Non-pigmented ciliary epithelial cell (primary cell): ENCODE data around the gene FAM210A.
"Not testable (repeated sequence)": the region's sequence is repeated elsewhere in the genome, so short reads cannot be mapped to it uniquely, and the experiment has no call there.

ENCODE experiments used
- DNase-seq: peaks from one replicate; pipeline ENCODE4 v3.0.0-alpha.2; 2010; ENCODE audit warnings: low read depth

The FAM210A gene

GRCh38 chr18:13726232-13726971 lies at the start of gene FAM210A, which contains the start of gene RNMT:
Gene FAM210A, minus strand, starts transcription at chr18:13726558. Its CDS starts 44,481 bp downstream, at chr18:13682077.
Gene RNMT, plus strand, starts transcription at chr18:13726673. Its CDS starts 4,845 bp downstream, at chr18:13731518.
- peak; percentile 75 for DNase-seq

- no peak for DNase-seq
These were observed 48.7 kb upstream of the FAM210A start for GRCh38 chr18:13775058-13775457.

- no peak for DNase-seq
These were observed 36.5 kb upstream of the FAM210A start for GRCh38 chr18:13762690-13763439.

GRCh38 chr18:13760047-13760446 lies 33.7 kb upstream of the FAM210A start:
- DNase-seq, result no peak

- DNase-seq, result no peak
These were observed 32.3 kb upstream of the FAM210A start for GRCh38 chr18:13758622-13759021.

GRCh38 chr18:13756671-13757070 lies 30.3 kb upstream of the FAM210A start:
- no peak for DNase-seq

GRCh38 chr18:13756261-13756660 lies 29.9 kb upstream of the FAM210A start:
- no peak for DNase-seq

GRCh38 chr18:13751599-13751998 lies 25.2 kb upstream of the FAM210A start:
- not testable (repeated sequence) for DNase-seq

- no peak for DNase-seq
These were observed 20.3 kb upstream of the FAM210A start for GRCh38 chr18:13746633-13747032.

GRCh38 chr18:13745696-13746095 lies 19.3 kb upstream of the FAM210A start:
- no peak for DNase-seq

GRCh38 chr18:13735681-13736080 lies 9.3 kb upstream of the FAM210A start:
- no peak for DNase-seq

- DNase-seq, result no peak
These were observed 4.1 kb upstream of the FAM210A start for GRCh38 chr18:13730481-13730880.

- DNase-seq, result no peak
These were observed 594 bp upstream of the FAM210A start for GRCh38 chr18:13726972-13727331.

GRCh38 chr18:13725566-13726231 lies 659 bp downstream of the FAM210A start:
- no peak for DNase-seq

- no peak for DNase-seq
These were observed 5.5 kb downstream of the FAM210A start for GRCh38 chr18:13720847-13721246.

GRCh38 chr18:13720123-13720522 lies 6.2 kb downstream of the FAM210A start:
- no peak for DNase-seq

- DNase-seq, result no peak
These were observed 9.4 kb downstream of the FAM210A start for GRCh38 chr18:13716916-13717315.

- DNase-seq, result no peak
These were observed 11.0 kb downstream of the FAM210A start for GRCh38 chr18:13715330-13715729.

- no peak for DNase-seq
These were observed 12.8 kb downstream of the FAM210A start for GRCh38 chr18:13713455-13714055.

- no peak for DNase-seq
These were observed 13.8 kb downstream of the FAM210A start for GRCh38 chr18:13712400-13713131.

GRCh38 chr18:13710414-13710831 lies 15.9 kb downstream of the FAM210A start:
- DNase-seq, result no peak

GRCh38 chr18:13703899-13704298 lies 22.5 kb downstream of the FAM210A start:
- DNase-seq, result no peak
